ENCODE measurements around the gene BLMH.
A peak's percentile ranks its signal among the peaks of the same experiment; 100 is the strongest.

The BLMH gene, protein sequence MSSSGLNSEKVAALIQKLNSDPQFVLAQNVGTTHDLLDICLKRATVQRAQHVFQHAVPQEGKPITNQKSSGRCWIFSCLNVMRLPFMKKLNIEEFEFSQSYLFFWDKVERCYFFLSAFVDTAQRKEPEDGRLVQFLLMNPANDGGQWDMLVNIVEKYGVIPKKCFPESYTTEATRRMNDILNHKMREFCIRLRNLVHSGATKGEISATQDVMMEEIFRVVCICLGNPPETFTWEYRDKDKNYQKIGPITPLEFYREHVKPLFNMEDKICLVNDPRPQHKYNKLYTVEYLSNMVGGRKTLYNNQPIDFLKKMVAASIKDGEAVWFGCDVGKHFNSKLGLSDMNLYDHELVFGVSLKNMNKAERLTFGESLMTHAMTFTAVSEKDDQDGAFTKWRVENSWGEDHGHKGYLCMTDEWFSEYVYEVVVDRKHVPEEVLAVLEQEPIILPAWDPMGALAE

DNA sequence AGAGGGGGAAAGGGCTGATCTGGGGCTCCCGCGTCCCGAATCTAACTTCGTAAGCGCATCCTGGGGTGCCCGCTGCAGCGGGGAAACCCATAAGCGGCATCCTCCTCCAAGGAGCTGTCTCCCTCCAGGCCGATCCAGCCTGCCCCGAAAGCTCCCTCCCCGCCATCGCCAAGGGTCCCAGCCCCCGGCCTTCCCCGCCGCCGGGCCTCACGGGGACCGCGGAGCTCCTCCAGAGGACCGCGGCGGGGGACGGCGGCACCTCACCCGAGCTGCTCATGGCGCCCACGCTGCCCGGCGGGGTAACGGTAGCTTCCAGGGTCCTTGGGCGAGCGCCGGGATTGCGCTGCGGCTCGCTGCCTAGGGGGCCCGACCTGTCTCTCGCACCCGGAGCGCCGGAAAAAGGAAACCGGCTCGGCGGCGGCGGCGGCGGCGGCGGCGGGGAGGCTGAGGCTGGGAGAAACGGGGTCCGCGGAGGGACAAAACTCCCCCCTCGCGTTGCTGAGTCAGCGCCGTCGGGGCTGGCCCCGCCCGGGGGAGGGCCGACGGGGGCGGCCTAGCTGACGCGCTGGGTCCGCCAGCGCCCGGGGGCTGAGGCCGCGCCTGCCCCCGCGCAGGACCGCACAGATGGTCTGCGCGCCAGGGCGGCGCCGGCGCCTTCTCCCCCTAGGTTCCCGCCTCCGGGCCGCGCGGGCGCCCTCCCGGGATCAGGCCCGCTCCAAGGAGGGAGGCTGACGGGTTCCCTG lies at the start of gene BLMH:
Gene BLMH, minus strand, starts transcription at position 402 of the 743 bp plus-strand sequence. Its CDS starts 125 bp downstream, at position 277.
- no peak for DNase-seq

DNA sequence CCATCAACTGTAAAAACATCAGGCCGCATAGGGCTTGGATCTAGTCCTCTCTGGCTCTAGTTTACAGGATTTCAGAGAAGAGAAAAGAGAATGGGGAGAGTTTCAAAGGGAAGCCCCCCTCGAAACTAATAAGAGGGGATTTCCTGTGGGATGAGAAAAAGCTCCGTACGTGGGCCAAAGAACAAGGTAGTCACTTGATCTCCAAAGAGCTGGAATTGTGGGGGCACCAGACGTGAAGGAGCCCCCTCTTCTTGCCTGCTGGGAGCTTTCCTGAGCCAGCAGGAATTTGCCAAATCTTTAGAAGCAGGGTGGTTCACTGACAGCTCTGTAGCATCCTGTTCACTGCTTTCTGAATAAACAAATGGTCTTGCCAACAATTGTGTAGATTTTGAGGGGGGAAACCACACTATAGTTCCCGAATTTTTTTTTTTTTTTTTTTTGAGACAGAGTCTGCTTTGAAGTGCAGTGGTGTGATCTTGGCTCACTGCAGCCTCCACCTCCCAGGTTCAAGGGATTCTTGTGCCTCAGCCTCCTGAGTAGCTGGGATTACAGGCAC lies 49.1 kb upstream of the BLMH start:
- no peak for DNase-seq

DNA sequence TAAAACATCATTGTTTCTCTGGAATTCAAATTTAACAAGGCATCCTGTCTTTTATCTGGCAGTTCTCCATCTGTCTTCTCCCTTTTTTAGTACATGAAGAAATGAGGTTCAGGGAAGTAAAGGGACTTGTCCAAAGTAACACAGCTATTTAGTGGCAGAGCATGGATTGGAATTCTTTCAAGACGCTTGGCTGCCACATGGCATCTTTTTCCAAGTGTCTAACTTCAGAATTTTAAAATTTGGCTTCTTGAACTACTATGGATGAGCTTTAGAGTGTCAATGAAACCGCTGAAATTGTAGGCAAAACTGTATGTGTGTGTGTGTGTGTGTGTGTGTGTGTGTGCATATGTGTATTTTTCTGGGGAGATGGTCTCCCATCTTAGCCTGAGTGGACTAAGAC lies 47.3 kb upstream of the BLMH start:
- no peak for DNase-seq

DNA sequence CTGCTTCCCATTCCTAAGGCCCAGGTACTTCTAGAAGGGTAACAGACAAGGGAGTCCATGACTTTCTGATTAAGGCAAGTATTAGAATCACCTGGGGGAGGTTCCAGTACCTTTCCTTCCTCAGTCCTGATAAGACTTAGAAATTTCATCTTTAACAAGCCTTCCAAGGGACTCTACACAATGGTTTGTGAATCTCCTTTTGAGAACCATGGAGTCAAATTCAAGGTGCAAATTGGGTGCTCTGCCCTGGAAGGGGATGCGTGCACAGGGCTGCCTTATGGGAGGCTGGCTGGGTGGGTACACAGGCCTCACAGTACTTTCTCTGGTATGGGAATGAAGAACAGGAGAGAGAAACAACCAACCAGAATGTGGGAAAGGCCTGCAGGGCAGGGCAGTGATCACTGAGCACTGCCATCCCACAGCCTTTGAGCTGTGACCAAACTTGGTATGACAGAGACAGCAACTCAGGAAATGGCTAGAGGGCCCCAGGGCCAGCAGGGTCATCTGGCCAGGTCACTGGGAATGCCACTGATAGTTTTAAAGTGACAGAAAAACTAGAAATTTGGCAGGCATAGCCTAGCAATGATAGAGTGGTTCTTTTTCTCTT lies 45.8 kb upstream of the BLMH start:
- no peak for DNase-seq

DNA sequence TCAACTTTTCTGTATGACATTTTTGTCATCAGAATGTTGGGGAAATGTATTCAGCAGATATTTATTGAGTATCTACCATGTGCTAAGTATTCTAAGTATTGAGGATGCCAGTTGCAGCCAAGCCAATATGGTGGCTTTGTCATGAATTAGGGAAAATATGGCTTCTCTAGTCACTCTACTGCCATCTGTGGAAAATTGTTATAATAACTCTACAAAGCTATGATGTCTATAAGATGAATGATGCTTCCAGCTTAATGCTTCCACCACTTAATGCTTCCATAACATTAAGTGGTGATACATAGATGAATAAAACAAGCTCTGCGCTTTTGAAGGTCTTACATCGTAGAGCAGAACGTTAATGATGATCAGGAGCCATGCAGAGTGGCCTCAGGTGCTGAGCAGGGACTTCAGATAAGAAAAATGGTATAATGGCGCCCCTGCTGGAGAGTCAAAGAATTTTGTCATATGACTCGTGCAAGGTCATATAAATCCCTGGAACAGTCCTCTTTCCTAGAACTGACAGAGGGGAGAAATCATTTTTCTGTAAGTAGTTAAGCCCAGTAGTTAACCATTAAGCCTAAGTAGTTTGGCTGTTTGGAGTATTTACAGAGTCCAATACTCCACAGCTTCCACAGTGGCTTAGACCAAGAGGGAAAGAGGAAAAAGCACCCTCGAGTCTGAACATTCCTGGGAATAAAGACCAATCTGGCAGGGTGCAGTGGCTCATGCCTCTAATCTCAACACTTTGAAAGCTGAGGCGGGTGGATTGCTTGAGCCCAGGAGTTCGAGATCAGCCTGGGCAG lies 44.8 kb upstream of the BLMH start:
- peak; percentile 45 for DNase-seq

DNA sequence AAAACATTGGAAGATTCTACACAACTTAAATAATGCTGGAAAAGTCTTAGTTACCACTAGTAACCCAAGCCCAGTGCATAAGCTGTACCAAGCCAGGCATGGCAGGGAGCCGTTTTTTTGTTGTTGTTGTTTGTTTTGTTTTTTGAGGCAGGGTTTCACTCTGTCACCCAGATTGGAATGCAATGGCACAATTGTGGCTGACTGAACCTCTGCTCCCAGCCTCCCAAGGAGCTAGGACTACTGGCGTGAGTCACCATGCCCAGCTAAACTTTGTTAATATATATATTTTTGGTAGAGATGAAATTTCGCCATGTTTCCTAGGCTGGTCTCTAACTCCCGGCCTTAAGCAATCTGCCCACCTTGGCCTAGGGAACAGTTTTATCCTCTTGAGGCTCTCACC lies 42.7 kb upstream of the BLMH start:
- no peak for DNase-seq

DNA sequence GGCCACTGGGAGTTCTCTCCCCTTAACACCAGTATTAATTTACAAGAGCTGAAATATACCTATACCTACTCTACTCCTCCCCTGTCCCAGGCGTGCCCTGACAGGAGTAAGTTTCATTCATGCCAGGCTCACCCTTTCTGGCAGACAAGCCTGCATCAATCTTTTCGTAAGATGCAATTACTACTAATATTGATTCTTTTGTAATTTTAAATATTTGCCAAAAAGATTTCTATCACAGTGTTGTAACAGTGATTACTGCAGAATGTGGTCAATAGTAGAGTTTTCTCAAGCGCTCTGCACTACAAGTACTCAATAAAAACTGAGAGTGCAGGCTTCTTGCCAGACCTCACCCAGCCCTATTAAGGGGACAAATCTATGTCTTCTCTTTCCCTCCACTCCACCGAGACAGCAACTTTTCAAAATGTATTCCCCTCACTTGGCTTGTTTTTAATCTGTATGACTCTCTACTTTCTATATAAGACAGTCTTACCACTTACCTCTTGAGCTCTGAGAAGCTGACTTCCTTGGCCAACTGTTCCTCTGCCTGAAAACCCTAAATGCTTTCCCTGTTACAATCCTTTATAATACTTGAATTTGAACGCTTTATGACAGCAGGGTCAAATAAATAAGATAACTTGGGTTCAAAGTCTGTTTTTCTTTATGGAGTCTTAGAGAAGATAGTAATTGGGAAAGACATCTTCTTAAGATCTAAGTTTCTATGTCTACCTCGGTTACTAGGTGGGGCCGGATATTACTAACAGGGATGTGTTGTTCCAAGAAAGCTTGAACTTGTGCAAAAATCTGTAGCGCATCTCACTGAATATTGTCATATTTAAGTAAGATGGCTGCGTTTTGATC lies 42.0 kb upstream of the BLMH start, which contains the start of gene TMIGD1:
Gene TMIGD1, minus strand, starts transcription at position 555 of the 858 bp plus-strand sequence. CDS start 1,924 bp downstream, outside the sequence.
- no peak for DNase-seq

DNA sequence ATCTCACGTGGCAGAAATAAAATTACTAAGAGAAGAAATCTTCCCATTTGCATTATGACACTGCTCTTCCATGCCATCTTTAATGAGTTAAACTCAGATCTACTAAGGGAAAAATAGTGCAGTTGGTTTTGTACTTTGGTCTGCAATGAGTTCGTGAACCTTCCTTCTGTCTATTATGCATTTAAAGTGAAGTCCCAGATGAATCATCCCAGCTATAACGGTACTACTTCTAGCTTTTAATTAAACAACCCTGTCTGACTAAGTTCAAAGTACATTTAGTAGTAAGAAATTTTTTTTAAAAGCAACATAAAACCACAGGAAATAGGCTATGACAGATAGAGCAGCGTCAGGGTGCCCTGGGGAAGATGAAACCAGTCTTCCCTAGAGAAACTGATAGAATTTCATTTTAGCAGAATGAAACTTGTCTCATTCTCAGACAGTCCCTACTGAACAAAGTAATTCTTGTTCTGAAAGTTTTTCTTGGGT lies 40.4 kb upstream of the BLMH start:
- no peak for DNase-seq

DNA sequence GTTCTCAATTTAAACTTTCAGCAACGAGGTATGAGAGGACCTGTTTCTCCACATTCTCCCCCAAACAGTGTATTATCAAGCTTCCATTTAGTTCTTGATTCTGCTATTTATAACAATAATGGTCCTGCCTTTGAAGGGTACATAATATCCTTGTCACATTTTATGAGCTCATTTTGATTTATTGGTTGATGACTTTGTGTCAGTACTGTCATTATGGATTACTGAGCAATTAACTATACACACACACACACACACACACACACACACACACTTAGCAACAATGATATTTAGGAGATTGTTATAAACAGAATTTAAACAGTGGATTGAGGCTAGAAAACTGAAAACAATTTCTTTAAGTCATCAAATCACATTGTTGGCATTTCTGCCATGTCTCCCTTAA lies 35.1 kb upstream of the BLMH start:
- DNase-seq = no peak

DNA sequence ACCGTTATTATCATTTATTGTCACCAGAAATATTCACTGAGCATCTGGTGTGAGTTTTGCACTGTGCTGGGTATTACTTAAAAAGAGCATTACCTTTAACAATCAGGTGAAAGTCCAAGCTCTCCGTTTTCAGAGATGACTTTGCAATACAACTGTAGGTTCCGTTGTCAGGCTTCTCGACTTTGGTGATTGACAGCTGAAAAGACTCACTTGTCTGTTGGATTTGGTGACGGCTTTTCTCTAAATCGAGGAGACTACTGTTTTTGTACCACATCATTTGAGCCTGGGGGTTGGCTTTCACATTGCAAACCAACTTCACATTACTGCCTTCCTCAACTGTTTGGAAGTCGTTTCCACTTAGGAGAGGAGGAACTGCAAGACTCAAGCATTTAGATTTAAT lies 33.0 kb upstream of the BLMH start:
- DNase-seq = no peak

DNA sequence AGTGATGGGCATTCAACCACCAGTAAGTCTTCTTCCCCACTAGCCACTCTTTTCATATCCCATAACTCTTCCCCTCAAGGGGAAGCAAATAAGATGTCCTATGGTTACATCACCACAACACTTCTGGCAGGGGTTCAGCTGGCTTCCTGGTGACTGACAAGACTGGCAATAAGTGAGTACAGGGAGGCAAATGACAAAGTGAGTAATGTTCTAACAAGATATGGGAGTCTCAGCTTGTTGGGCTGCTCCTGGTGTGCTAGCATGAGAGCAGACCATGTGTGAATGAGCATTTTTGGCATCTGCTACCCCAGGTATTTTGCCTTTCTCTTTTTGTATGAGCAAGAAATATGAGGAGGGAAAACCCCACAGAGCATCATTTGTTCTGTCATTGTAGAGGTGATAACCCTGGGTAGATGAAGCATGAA lies 32.2 kb upstream of the BLMH start:
- DNase-seq = no peak

DNA sequence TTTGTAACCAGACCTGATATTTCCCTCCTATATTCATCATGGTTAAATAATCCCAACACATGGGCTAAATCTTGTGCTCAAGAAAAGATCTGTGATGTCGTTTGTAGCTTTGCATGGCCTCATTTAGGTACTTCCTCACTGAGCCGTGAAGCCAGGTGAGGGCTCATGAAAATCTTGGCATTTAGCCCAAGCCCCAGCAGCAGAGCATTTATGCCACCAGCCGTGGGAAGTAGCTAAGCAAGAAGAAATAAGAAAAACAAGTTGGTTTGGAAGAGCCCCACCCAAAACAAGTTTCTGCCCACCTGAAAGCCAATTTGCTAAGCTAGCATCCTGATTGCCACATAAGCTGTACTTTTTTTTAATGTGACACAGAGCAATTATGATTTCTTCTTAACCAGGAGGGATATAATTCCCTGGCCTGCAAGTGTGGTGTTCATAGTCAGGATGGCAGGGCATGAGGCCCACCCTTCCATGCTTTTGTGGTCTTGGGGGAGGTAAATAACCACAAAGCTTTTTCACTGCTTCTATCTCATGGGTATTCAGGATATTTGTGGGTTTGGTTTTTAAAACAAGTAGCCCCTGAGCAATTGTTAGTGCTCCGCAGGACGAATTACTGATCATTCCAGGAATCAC lies 31.6 kb upstream of the BLMH start:
- peak; percentile 27 for DNase-seq

DNA sequence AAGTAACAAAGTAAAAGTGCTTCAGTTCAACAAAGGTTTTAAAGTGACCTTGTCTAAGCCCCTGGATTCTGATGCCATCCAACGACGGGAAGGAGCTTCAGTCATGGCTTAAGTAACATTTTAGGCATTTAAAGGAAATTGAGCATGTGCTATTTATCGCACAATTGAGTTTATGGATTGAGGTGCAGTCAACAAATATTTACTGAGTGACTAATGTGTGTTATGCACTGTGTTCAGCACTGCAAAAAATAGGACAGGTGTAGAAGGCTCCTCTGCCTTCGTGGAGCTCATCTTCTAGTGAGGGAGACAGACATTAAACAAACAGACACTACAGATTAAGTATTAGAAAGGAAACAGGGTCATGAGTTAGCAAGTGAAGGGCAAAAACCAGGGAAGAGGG lies 29.6 kb upstream of the BLMH start:
- peak; percentile 21 for DNase-seq

DNA sequence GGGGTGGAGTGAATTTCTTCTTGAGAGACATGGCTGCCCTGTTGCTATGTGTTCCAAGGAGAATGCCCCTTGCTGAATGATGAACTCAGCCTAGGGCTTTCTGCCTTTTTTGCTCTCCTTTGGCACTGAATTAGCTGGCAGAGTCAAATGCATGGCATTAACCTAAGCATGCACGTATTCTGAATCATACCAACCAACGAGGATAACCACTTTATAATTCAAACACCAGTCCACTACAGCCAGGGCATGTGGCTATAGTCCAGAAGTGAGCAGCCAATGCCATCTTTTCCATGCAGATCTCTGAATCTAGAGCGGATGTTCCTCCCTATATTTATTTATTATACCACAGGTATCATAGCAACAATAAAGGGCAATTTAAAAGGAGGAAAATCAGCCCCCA lies 26.4 kb upstream of the BLMH start:
- DNase-seq = no peak

DNA sequence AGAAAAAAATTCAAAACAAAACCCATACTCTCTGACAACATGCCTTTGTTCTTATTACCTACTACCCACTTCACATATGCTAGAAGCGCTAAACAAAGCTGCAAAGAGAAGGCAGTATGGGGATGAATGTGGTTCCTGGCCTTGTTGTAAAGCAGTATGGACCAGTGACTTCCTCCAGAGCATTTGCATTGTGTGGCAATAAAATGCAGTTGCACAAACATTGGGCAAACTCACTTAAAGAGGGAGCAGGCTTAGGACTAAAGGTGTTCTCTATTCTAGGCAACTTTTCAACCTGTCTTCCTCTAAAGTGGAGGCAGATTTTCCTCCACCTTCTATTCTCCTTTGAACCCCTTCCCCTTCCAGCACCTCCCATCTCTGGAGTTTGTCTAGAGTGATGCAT lies 25.0 kb upstream of the BLMH start:
- no peak for DNase-seq

DNA sequence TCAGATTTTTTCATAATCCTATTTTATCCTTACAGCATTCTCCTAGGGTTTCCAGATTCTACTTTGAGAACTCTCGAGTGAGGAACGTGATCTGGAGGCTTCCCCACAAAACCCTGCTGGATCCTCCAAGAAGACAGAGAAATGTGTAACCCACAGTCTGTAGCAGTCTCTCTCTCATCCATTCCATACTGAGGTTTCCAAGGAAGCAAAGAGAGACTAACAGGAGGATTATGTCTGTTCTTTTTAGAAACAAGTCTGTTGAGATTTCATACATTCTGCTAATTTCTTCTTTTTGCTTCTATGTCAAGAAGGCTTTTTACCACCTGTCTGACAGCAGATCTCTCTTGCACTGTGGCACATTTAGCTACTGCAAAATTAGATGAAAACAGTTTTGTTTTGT lies 23.4 kb upstream of the BLMH start:
- DNase-seq = no peak

DNA sequence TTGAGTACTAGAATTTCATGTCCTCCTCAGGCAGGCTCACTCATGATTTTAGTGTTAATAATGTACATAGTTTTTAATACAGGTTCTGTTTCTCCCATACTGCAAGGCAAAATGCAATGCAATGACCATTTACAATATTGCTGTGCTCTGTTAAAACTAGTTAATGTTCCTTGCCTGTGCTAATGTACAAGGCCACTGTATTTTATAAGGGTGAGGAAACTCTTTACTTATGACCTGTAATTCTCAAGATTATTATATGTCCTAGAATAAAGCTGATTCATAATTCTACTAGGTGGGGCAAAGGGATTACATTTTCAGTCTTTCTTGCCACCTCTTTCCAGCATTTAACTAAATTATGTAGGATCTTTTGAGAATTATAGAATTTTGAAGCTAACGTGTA lies 22.7 kb upstream of the BLMH start:
- no peak for DNase-seq

DNA sequence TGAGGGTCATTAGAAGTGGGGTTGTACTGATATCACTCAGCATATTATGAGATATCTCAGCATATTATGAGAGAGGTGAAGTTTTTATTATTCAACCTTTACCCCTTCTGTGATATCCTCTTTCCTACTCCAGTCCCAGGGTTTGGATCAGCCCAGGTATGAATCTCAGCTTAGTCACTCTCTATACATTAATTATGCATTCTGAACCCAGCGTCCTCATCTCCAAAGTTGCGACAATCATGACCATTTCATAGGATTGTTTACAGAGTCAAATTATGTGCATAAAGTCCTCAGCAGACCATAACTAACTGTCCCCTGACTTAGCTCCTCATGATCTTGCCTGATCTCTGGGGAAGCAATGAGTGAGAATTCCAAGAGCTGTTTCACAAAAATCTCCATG lies 20.5 kb upstream of the BLMH start:
- no peak for DNase-seq

DNA sequence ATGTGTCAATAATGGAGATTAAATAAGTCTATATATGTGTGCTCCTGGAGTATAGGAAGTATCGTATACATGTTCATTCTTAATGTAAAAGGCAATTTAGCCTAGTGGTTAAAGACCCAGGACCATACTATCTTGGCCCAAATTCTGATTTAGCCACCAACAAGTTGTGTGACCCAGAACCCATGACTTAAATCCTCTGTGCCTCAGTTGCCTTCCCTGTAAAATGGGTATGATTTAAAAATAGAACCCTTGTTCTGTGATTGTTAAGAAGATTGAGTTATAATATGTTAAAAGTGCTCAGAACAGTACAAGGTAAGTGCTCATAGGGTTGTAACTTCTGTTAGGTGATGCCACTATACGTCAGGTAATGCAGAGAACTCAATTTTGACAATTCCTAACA lies 18.8 kb upstream of the BLMH start:
- no peak for DNase-seq

DNA sequence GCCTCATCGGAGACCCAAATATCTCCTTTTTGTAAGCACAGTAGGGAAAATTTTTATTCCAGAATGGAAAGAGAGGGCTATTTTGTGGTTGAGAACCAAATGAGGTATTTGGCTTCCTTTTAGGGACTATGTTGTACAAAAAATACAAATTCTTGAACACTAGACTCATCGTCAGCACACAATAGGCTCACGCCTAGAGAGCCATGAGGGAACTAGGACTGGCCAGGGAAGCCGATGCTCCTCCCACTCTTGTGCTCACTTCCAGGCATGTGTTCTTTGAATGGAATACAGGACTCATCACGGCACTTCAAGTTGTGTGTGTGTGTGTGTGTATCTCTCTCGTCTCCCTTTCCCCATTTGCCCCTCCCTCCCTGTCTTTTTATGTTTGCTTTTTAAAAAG lies 17.8 kb upstream of the BLMH start:
- no peak for DNase-seq

DNA sequence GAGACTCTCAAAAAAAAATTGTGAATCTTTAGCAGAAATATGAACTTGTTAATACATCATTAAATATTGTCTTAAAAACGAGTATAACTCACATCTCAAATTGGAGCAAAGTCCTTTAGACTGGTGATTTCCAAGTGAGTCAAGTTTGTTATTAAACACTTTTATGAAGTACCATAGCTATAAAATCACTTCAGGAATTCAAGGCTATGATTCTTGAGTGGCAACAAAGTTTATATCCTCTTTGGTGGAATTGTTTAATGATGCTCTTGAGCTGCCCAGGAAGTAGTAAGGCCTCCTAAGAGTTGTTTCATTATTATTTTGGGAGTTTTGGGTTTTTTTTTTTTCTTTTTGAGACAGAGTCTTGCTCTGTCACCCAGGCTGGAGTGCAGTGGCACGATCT lies 16.7 kb upstream of the BLMH start:
- no peak for DNase-seq

Measured in NCI-H187 treated with DMSO at 0.1 percent for 48 hours (cell line).